Gastrocnemius medialis (tissue), 4 donors: ENCODE results near the gene DHRSX.

ENCODE experiments used
- POLR2A ChIP-seq, 2 donors: fragments of 450-650 bp; IDR thresholded peaks; one replicate each; pipeline ENCODE4 v1.6.1; 2017; ENCODE audit warnings: antibody characterized with exemption in 2 of 2, mild to moderate bottlenecking in 2 of 2, moderate library complexity in 2 of 2
- TF ChIP-seq, protein P1 (sequence below), 5 experiments: fragments of 450-650 bp in 3 of 5; fragments of 200-600 bp in 2 of 5; sonication (generic) in 2 of 5; IDR thresholded peaks in 4 of 5; conservative IDR thresholded peaks in 1 of 5; 1 replicate in 4 of 5; 2 replicates in 1 of 5; pipeline ENCODE4 v1.5.1; 2016 to 2019; ENCODE audit warnings: antibody characterized with exemption in 5 of 5, mild to moderate bottlenecking in 3 of 5, moderate library complexity in 3 of 5

DNA sequence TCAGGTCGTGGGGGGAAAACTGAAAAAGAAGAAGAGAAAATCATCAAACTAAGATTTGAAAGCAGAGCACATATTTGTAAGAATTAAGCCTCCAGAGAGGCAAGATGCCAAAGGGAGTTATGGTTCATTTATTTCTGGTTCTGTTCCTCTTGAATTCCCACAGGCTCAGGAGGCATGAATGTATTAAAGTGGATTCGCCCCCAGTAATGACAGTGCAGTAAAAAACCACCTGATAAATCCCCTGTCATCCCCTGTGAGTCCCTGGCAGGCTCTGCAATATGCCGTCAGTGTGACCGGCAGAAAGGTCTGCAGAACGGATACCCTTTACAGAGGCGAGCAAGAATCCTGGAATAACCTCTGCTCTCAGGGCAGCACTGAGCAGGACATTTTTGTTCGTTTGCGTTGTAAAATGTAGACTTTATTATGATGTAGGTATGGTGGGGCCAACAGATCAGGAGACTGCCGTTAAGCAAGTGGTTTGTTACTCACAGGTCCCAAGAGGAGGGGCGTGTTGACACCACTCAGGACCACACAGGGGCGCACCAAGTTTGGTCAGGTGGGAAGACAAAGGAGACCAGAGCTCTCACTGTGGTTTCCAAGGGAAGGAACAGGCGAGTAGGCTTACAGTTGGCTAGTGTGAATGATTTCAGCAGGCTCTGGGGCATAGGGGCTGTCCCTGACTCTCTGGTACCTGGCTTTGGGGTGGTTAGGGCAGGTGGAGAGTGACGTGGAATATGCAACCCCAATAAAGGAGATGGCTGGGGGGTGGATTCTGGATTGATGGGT lies 75.3 kb downstream of the DHRSX start:
- TF ChIP-seq, protein P1, sequence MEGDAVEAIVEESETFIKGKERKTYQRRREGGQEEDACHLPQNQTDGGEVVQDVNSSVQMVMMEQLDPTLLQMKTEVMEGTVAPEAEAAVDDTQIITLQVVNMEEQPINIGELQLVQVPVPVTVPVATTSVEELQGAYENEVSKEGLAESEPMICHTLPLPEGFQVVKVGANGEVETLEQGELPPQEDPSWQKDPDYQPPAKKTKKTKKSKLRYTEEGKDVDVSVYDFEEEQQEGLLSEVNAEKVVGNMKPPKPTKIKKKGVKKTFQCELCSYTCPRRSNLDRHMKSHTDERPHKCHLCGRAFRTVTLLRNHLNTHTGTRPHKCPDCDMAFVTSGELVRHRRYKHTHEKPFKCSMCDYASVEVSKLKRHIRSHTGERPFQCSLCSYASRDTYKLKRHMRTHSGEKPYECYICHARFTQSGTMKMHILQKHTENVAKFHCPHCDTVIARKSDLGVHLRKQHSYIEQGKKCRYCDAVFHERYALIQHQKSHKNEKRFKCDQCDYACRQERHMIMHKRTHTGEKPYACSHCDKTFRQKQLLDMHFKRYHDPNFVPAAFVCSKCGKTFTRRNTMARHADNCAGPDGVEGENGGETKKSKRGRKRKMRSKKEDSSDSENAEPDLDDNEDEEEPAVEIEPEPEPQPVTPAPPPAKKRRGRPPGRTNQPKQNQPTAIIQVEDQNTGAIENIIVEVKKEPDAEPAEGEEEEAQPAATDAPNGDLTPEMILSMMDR (IDR thresholded peaks at IDR 0.05 in 4 of 5, conservative IDR thresholded peaks at IDR 0.05 in 1 of 5) = no peak
- no peak for TF ChIP-seq POLR2A (IDR thresholded peaks at IDR 0.05)
